ENCODE data around the gene CLSTN2.

Gene CLSTN2

GRCh38 chr3:140296796-140297352, 361.9 kb downstream of the CLSTN2 start:
- FAIRE-seq, result peak; percentile 21

- no peak for FAIRE-seq
Observed at GRCh38 chr3:140298043-140298442, 363.1 kb downstream of the CLSTN2 start.

- FAIRE-seq, result no peak
Observed at GRCh38 chr3:140298569-140299070, 363.6 kb downstream of the CLSTN2 start.

- FAIRE-seq, result no peak
Observed at GRCh38 chr3:140303875-140304274, 368.9 kb downstream of the CLSTN2 start.

- FAIRE-seq, result no peak
Observed at GRCh38 chr3:140308535-140308934, 373.6 kb downstream of the CLSTN2 start.

GRCh38 chr3:140311428-140311827, 376.4 kb downstream of the CLSTN2 start:
- no peak for FAIRE-seq

- FAIRE-seq, result no peak
Observed at GRCh38 chr3:140315955-140316354, 381.0 kb downstream of the CLSTN2 start.

- no peak for FAIRE-seq
Observed at GRCh38 chr3:140316466-140316865, 381.5 kb downstream of the CLSTN2 start.

- FAIRE-seq, result no peak
Observed at GRCh38 chr3:140316868-140317400, 381.9 kb downstream of the CLSTN2 start.

GRCh38 chr3:140319739-140320138, 384.8 kb downstream of the CLSTN2 start:
- no peak for FAIRE-seq

- no peak for FAIRE-seq
Observed at GRCh38 chr3:140323561-140323960, 388.6 kb downstream of the CLSTN2 start.

GRCh38 chr3:140332131-140332530, 397.1 kb downstream of the CLSTN2 start:
- FAIRE-seq, result no peak

GRCh38 chr3:140334132-140334929, 399.3 kb downstream of the CLSTN2 start:
- FAIRE-seq, result no peak

GRCh38 chr3:140336465-140336864, 401.5 kb downstream of the CLSTN2 start:
- no peak for FAIRE-seq

- FAIRE-seq, result no peak
Observed at GRCh38 chr3:140338916-140339315, 403.9 kb downstream of the CLSTN2 start.

- no peak for FAIRE-seq
Observed at GRCh38 chr3:140341203-140341602, 406.2 kb downstream of the CLSTN2 start.

GRCh38 chr3:140341817-140342403, 406.9 kb downstream of the CLSTN2 start:
- no peak for FAIRE-seq

- no peak for FAIRE-seq
Observed at GRCh38 chr3:140342668-140343067, 407.7 kb downstream of the CLSTN2 start.

GRCh38 chr3:140343211-140344081, 408.5 kb downstream of the CLSTN2 start:
- FAIRE-seq, result no peak

- FAIRE-seq, result no peak
Observed at GRCh38 chr3:140344082-140344454, 409.1 kb downstream of the CLSTN2 start.

- no peak for FAIRE-seq
Observed at GRCh38 chr3:140344601-140345205, 409.7 kb downstream of the CLSTN2 start.

- no peak for FAIRE-seq
Observed at GRCh38 chr3:140347151-140347550, 412.2 kb downstream of the CLSTN2 start.
